Left lung (tissue), 14 donors: ENCODE measurements around the gene RPAP3. TPM values are rescaled to one million over a fixed set of nuclear protein-coding genes. Genes with fewer than 3 reads are reported as not detected.

Experiments used
- ATAC-seq: fragments of 200-7000 bp; cut with Tn5 transposase; one replicate; pipeline ENCODE4 v1.9.1; 2020; ENCODE audit warnings: moderate library complexity
- DNase-seq, 4 donors: peaks; one replicate each; pipeline ENCODE4 v3.0.0-alpha.2; 2013 to 2020
- H3K27ac ChIP-seq, 2 donors: fragments of 200-600 bp; sonication (generic) in 1 of 2; one replicate each; pipeline versions ENCODE4 v1.5.0 to v1.8.0; 2020 to 2021
- H3K27me3 ChIP-seq, 2 donors: fragments of 200-600 bp; sonication (generic) in 1 of 2; one replicate each; pipeline versions ENCODE4 v1.5.0 to v1.8.0; 2020 to 2021
- H3K36me3 ChIP-seq, 2 donors: fragments of 200-600 bp; sonication (generic) in 1 of 2; one replicate each; pipeline versions ENCODE4 v1.5.0 to v1.8.0; 2020 to 2021
- H3K4me1 ChIP-seq, 2 donors: fragments of 200-600 bp; one replicate each; pipeline ENCODE4 v1.8.0; 2021
- H3K4me3 ChIP-seq, 2 donors: fragments of 200-600 bp; sonication (generic) in 1 of 2; one replicate each; pipeline versions ENCODE4 v1.5.0 to v1.8.0; 2020 to 2021; ENCODE audit warnings: mild to moderate bottlenecking in 1 of 2
- H3K9me3 ChIP-seq, 2 donors: fragments of 200-600 bp; sonication (generic) in 1 of 2; one replicate each; pipeline versions ENCODE4 v1.5.0 to v1.8.0; 2020 to 2021
- CTCF ChIP-seq, 2 donors: fragments of 200-600 bp; sonication (generic) in 1 of 2; IDR thresholded peaks; one replicate each; pipeline versions ENCODE4 v1.5.0 to v1.8.0; 2021; ENCODE audit warnings: antibody characterized with exemption in 2 of 2
- intact Hi-C, 2 donors: fragments of 100-400 bp; cut with DNase I; formaldehyde crosslinking; loops; one replicate each; pipeline versions ENCODE4 v1.11.2 to v1.14.2; 2022
- long read RNA-seq, 12 donors: library from polyadenylated mRNA in 2 of 12; unstranded in 2 of 12; transcript quantifications; one replicate each; pipeline ENCODE4 v2.0.0 and lab custom pipeline, GENCODE V29; 2019 to 2026
- polyA plus RNA-seq, 6 donors: library from polyadenylated mRNA; unstranded; fragments of 120-200 nt; gene quantifications; one replicate each; pipeline ENCODE4 v1.2.1, GENCODE V29; 2013; ENCODE audit not compliant: insufficient read length in 6 of 6
- total RNA-seq, 2 donors: library from RNA; stranded (reverse); fragmentation: NEBNext Ultra II Directional; extraction: Animal tissue kit (Norgen Biotek cat#: 25700); gene quantifications; one replicate each; pipeline ENCODE4 v1.2.1, GENCODE V29; 2021
- donor health status: DM: no; HTN: yes; CAD: no.
- donor health status: DM: no; HTN: no; CAD: no.

RPAP3 gene
- total RNA-seq = 10 to 100 TPM; 18.5 to 20.7 TPM
- polyA plus RNA-seq = 10 to 100 TPM; 32.8 to 41.6 (median 35.8) TPM
- long read RNA-seq, donor 1, full-length matches to known transcripts = 11 of 11 reads
- long read RNA-seq, donor 1, partial matches to known transcripts = 0 of 11 reads
- long read RNA-seq, donor 1, other reads (novel, unspliced or antisense) = 0 of 11 reads
- long read RNA-seq, donor 2, full-length matches to known transcripts = 7 of 7 reads
- long read RNA-seq, donor 2, partial matches to known transcripts = 0 of 7 reads
- long read RNA-seq, donor 2, other reads (novel, unspliced or antisense) = 0 of 7 reads
- long read RNA-seq, donor 3, partial matches to known transcripts = 0 of 2 reads
- long read RNA-seq, donor 3, other reads (novel, unspliced or antisense) = 0 of 2 reads
- long read RNA-seq, donor 4, full-length matches to known transcripts = 5 of 8 reads
- long read RNA-seq, donor 4, partial matches to known transcripts = 2 of 8 reads
- long read RNA-seq, donor 4, other reads (novel, unspliced or antisense) = 1 of 8 reads
- long read RNA-seq, donor 5, full-length matches to known transcripts = 6 of 6 reads
- long read RNA-seq, donor 5, partial matches to known transcripts = 0 of 6 reads
- long read RNA-seq, donor 5, other reads (novel, unspliced or antisense) = 0 of 6 reads
- long read RNA-seq, donor 6, full-length matches to known transcripts = 10 of 10 reads
- long read RNA-seq, donor 6, partial matches to known transcripts = 0 of 10 reads
- long read RNA-seq, donor 6, other reads (novel, unspliced or antisense) = 0 of 10 reads
- long read RNA-seq, donor 7, full-length matches to known transcripts = 2 of 2 reads
- long read RNA-seq, donor 7, partial matches to known transcripts = 0 of 2 reads
- long read RNA-seq, donor 7, other reads (novel, unspliced or antisense) = 0 of 2 reads
- long read RNA-seq, donor 8, full-length matches to known transcripts = 9 of 9 reads
- long read RNA-seq, donor 8, partial matches to known transcripts = 0 of 9 reads
- long read RNA-seq, donor 8, other reads (novel, unspliced or antisense) = 0 of 9 reads
- long read RNA-seq, donor 9 = 0 reads
- long read RNA-seq, donor 10 = 0 reads
- long read RNA-seq, donor 11, full-length matches to known transcripts = 12 of 12 reads
- long read RNA-seq, donor 11, partial matches to known transcripts = 0 of 12 reads
- long read RNA-seq, donor 11, other reads (novel, unspliced or antisense) = 0 of 12 reads
- long read RNA-seq, donor 12, full-length matches to known transcripts = 3 of 3 reads
- long read RNA-seq, donor 12, partial matches to known transcripts = 0 of 3 reads
- long read RNA-seq, donor 12, other reads (novel, unspliced or antisense) = 0 of 3 reads

GRCh38 chr12:47705566-47706425 is at the start of gene RPAP3:
Gene RPAP3 (minus strand): TSS chr12:47706030. CDS start chr12:47702840, 3,190 bp downstream.
- DNase-seq (peak; percentile 92 to 99 (median 97)), ATAC-seq (peak; percentile 99)
- no peaks in the 10 kb centered on the region for H3K27me3 ChIP-seq
- peaks cover 5 to 43% of the 10 kb centered on the region in 2 donors for H3K4me1 ChIP-seq
- peaks cover 0 to 7% of the 10 kb centered on the region in 2 donors for H3K36me3 ChIP-seq
- peak within 1 kb of the TSS; percentile 89 to 98 for H3K4me3 ChIP-seq
- no peaks in the 10 kb centered on the region for H3K9me3 ChIP-seq
- peak within 1 kb of the TSS; percentile 88 to 94 for H3K27ac ChIP-seq
- intact Hi-C loops = no loop called here
- peak; percentile 65 to 70 for TF ChIP-seq CTCF (IDR thresholded peaks at IDR 0.05)

GRCh38 chr12:47754881-47755280 is 49.1 kb upstream of the RPAP3 start:
- Histone ChIP-seq H3K27me3 (no peaks in the 10 kb centered on the region), H3K4me1 (peaks cover 32 to 75% of the 10 kb centered on the region in 2 donors), H3K27ac (peak overlapping the region; percentile 39 to 72), H3K4me3 (no peak overlapping the region), H3K36me3 (peaks cover 0 to 11% of the 10 kb centered on the region in 2 donors), H3K9me3 (no peaks in the 10 kb centered on the region)
- no peak for TF ChIP-seq CTCF (IDR thresholded peaks at IDR 0.05)
- DNase-seq = peak in 2 of 4 donors; percentile 74 to 78
- intact Hi-C loops = no loop called here
- peak; percentile 66 for ATAC-seq

- DNase-seq (no peak), ATAC-seq (no peak)
- Histone ChIP-seq H3K36me3 (peaks cover 0 to 16% of the 10 kb centered on the region in 2 donors), H3K27ac (peak overlapping the region; percentile 69 to 72), H3K4me1 (peaks cover 29 to 68% of the 10 kb centered on the region in 2 donors), H3K4me3 (no peak overlapping the region), H3K9me3 (no peaks in the 10 kb centered on the region), H3K27me3 (no peaks in the 10 kb centered on the region)
- intact Hi-C loops = no loop called here
- no peak for TF ChIP-seq CTCF (IDR thresholded peaks at IDR 0.05)
Observed at GRCh38 chr12:47754126-47754525, 48.3 kb upstream of the RPAP3 start.
